CD14-positive monocyte (primary cell): ENCODE measurements around the gene BRAF. TPM values are rescaled to one million over a fixed set of nuclear protein-coding genes. Genes with fewer than 3 reads are reported as not detected.

Experiments
- DNase-seq, 3 donors: peaks; one replicate each; pipeline ENCODE4 v3.0.0-alpha.2; 2011 to 2022
- H2AFZ ChIP-seq: 2 replicates; pipeline ENCODE4 v1.6.0; 2012; ENCODE audit warnings: mild to moderate bottlenecking, low read depth, low read length, inconsistent platforms; ENCODE audit not compliant: insufficient read depth, poor library complexity, severe bottlenecking
- H3K27ac ChIP-seq, 2 donors: 1 replicate in 1 of 2; 2 replicates in 1 of 2; pipeline ENCODE4 v1.5.1; 2012 to 2013; ENCODE audit warnings: low read length in 2 of 2, control low read depth in 1 of 2, inconsistent platforms in 1 of 2, low read depth in 1 of 2, mild to moderate bottlenecking in 1 of 2
- H3K27me3 ChIP-seq, 2 donors: one replicate each; pipeline versions ENCODE4 v1.6.0 to v1.6.1; 2011 to 2013; ENCODE audit warnings: low read length in 2 of 2; ENCODE audit not compliant: control insufficient read depth in 2 of 2, insufficient read depth in 2 of 2
- H3K36me3 ChIP-seq, 2 donors: replicated peaks in 1 of 2; 1 replicate in 1 of 2; 2 replicates in 1 of 2; pipeline versions ENCODE4 v1.5.1 to v1.6.1; 2012 to 2013; ENCODE audit warnings: low read length in 2 of 2, control low read depth in 1 of 2, inconsistent platforms in 1 of 2, mild to moderate bottlenecking in 1 of 2; ENCODE audit not compliant: insufficient read depth in 2 of 2, control insufficient read depth in 1 of 2
- H3K4me1 ChIP-seq, 2 donors: 1 replicate in 1 of 2; 2 replicates in 1 of 2; pipeline versions ENCODE4 v1.5.1 to v1.6.1; 2012 to 2013; ENCODE audit warnings: low read length in 2 of 2, control low read depth in 1 of 2, inconsistent platforms in 1 of 2, mild to moderate bottlenecking in 1 of 2, moderate library complexity in 1 of 2; ENCODE audit not compliant: insufficient read depth in 2 of 2, control insufficient read depth in 1 of 2
- H3K4me2 ChIP-seq: replicated peaks from 2 replicates; pipeline ENCODE3; 2012; ENCODE audit warnings: low read length, moderate library complexity, mild to moderate bottlenecking; ENCODE audit not compliant: poor library complexity, severe bottlenecking; ENCODE audit errors: extremely low read depth
- H3K4me3 ChIP-seq, 3 experiments: fragments of 200-600 bp in 1 of 3; sonication (generic) in 1 of 3; replicated peaks in 1 of 3; 1 replicate in 2 of 3; 2 replicates in 1 of 3; pipeline ENCODE4 v1.5.1; 2011 to 2013; ENCODE audit warnings: low read length in 3 of 3, mild to moderate bottlenecking in 3 of 3, control low read depth in 2 of 3, low read depth in 2 of 3, inconsistent platforms in 1 of 3, moderate library complexity in 1 of 3
- H3K79me2 ChIP-seq: 2 replicates; pipeline ENCODE4 v1.6.0; 2012; ENCODE audit warnings: mild to moderate bottlenecking, control low read depth, inconsistent platforms, low read length, moderate library complexity; ENCODE audit not compliant: insufficient read depth
- H3K9ac ChIP-seq: 2 replicates; pipeline ENCODE4 v1.6.0; 2017; ENCODE audit warnings: low read length, mild to moderate bottlenecking; ENCODE audit not compliant: insufficient read depth, poor library complexity, severe bottlenecking
- H3K9me3 ChIP-seq, 2 donors: replicated peaks in 1 of 2; 1 replicate in 1 of 2; 2 replicates in 1 of 2; pipeline versions ENCODE4 v1.5.1 to v1.6.1; 2012 to 2013; ENCODE audit warnings: low read length in 2 of 2, control low read depth in 1 of 2; ENCODE audit not compliant: control insufficient read depth in 1 of 2, insufficient read depth in 1 of 2
- H4K20me1 ChIP-seq: 2 replicates; pipeline ENCODE4 v1.6.0; 2012; ENCODE audit warnings: mild to moderate bottlenecking, low read length, control low read depth, moderate library complexity; ENCODE audit not compliant: insufficient read depth
- H3K27ac Mint-ChIP-seq, 7 donors: one replicate each; pipeline ENCODE4 v1.8.0; 2020; ENCODE audit warnings: mild to moderate bottlenecking in 7 of 7, mixed read lengths in 7 of 7, moderate library complexity in 6 of 7, inconsistent platforms in 2 of 7
- H3K27me3 Mint-ChIP-seq, 3 donors: one replicate each; pipeline ENCODE4 v1.8.0; 2021 to 2022; ENCODE audit warnings: low read depth in 3 of 3, mild to moderate bottlenecking in 3 of 3, mixed read lengths in 3 of 3, moderate library complexity in 3 of 3, inconsistent platforms in 1 of 3
- H3K36me3 Mint-ChIP-seq, 2 donors: one replicate each; pipeline ENCODE4 v1.8.0; 2020; ENCODE audit warnings: mixed read lengths in 2 of 2, inconsistent platforms in 1 of 2, mild to moderate bottlenecking in 1 of 2
- H3K4me1 Mint-ChIP-seq: one replicate; pipeline ENCODE4 v1.8.0; 2020; ENCODE audit warnings: mild to moderate bottlenecking, mixed read lengths
- H3K4me3 Mint-ChIP-seq, 2 donors: one replicate each; pipeline ENCODE4 v1.8.0; 2020; ENCODE audit warnings: mild to moderate bottlenecking in 2 of 2, mixed read lengths in 2 of 2, moderate library complexity in 1 of 2
- H3K9me3 Mint-ChIP-seq, 7 donors: one replicate each; pipeline ENCODE4 v1.8.0; 2020 to 2022; ENCODE audit warnings: mixed read lengths in 7 of 7, mild to moderate bottlenecking in 6 of 7, moderate library complexity in 6 of 7, inconsistent platforms in 2 of 7
- CTCF ChIP-seq: fragments of 200-600 bp; IDR thresholded peaks from one replicate; pipeline ENCODE4 v1.8.0; 2022; ENCODE audit warnings: antibody characterized with exemption, mild to moderate bottlenecking
- WGBS: methylation state at CpG from one replicate; pipeline ENCODE4 v1.1.5; 2013; ENCODE audit warnings: missing lambda C conversion rate; ENCODE audit not compliant: insufficient coverage; 5-methylcytosine and 5-hydroxymethylcytosine counted together
- intact Hi-C, 2 donors: fragments of 100-400 bp; cut with micrococcal nuclease; formaldehyde crosslinking; loops; one replicate each; pipeline versions ENCODE4 v1.15.0 to v1.15.1; 2023
- polyA plus RNA-seq, 3 donors: library from polyadenylated mRNA; depleted of rRNA in 1 of 3; unstranded in 2 of 3; stranded (reverse) in 1 of 3; fragments of 300-500 nt in 2 of 3; fragments of >200 nt in 1 of 3; fragmentation: Illumina TruSeq in 2 of 3; gene quantifications; 1 replicate in 2 of 3; 2 replicates in 1 of 3; pipeline ENCODE4 v1.2.3, GENCODE V29; 2012 to 2021

The BRAF gene
- polyA plus RNA-seq, 3 donors, result 3.8 to 10.0 (median 5.6) TPM

GRCh38 chr7:140683657-140684056 is 241.1 kb downstream of the BRAF start:
- H3K27ac Mint-ChIP-seq, result peak overlapping the region in 1 of 7 donors; percentile 63
- Histone ChIP-seq H3K27me3 (no peaks in the 10 kb centered on the region), H3K9ac (no peak overlapping the region), H3K4me3 (no peak overlapping the region), H3K79me2 (no peaks in the 10 kb centered on the region), H3K27ac (no peak overlapping the region), H2AFZ (no peak overlapping the region), H3K9me3 (no peaks in the 10 kb centered on the region), H3K36me3 (peaks cover 63 to 90% of the 10 kb centered on the region in 2 donors), H3K4me1 (no peaks in the 10 kb centered on the region), H3K4me2 (no peak overlapping the region), H4K20me1 (no peaks in the 10 kb centered on the region)
- 100% methylated on average over 1 of the region's 3 CpGs for WGBS
- H3K27me3 Mint-ChIP-seq, result no peaks in the 10 kb centered on the region
- DNase-seq, result no peak
- H3K4me3 Mint-ChIP-seq, result no peak overlapping the region
- intact Hi-C loops, result no loop called here
- no peak for TF ChIP-seq CTCF
- no peaks in the 10 kb centered on the region for H3K4me1 Mint-ChIP-seq
- peaks cover 0 to 2% (median 0%) of the 10 kb centered on the region in 7 donors for H3K9me3 Mint-ChIP-seq
- peaks cover 66 to 95% of the 10 kb centered on the region in 2 donors for H3K36me3 Mint-ChIP-seq

- H3K27ac ChIP-seq, result no peak overlapping the region
- H3K4me1 Mint-ChIP-seq, result peaks cover 3% of the 10 kb centered on the region
- DNase-seq, result no peak
- H4K20me1 ChIP-seq, result no peaks in the 10 kb centered on the region
- no peaks in the 10 kb centered on the region for H3K27me3 Mint-ChIP-seq
- H3K36me3 ChIP-seq, result peaks cover 53 to 85% of the 10 kb centered on the region in 2 donors
- H3K4me3 ChIP-seq, result no peak overlapping the region
- TF ChIP-seq CTCF, result no peak
- intact Hi-C loops, result no loop called here
- no peak overlapping the region for H3K4me3 Mint-ChIP-seq
- WGBS, result 93% methylated on average over 2 of the region's 3 CpGs
- no peaks in the 10 kb centered on the region for H3K27me3 ChIP-seq
- no peaks in the 10 kb centered on the region for H3K79me2 ChIP-seq
- no peaks in the 10 kb centered on the region for H3K9me3 ChIP-seq
- no peak overlapping the region for H3K27ac Mint-ChIP-seq
- no peak overlapping the region for H3K9ac ChIP-seq
- H2AFZ ChIP-seq, result no peak overlapping the region
- peaks cover 68 to 93% of the 10 kb centered on the region in 2 donors for H3K36me3 Mint-ChIP-seq
- H3K4me2 ChIP-seq, result no peak overlapping the region
- peaks cover 0 to 2% (median 0%) of the 10 kb centered on the region in 7 donors for H3K9me3 Mint-ChIP-seq
- peaks cover 1% of the 10 kb centered on the region in 2 donors for H3K4me1 ChIP-seq
These were observed 243.0 kb downstream of the BRAF start for GRCh38 chr7:140681766-140682165.
